Omental fat pad (tissue), 4 donors: ENCODE data around the gene ATP6V0D1. TPM values are rescaled to one million over a fixed set of nuclear protein-coding genes. Genes with fewer than 3 reads are reported as not detected.

Experiments used
- ATAC-seq: fragments of 150-250 bp; one replicate; pipeline ENCODE4 v1.9.1; 2016; ENCODE audit warnings: mild to moderate bottlenecking, moderate library complexity; ENCODE audit not compliant: low FRiP score
- DNase-seq: peaks from one replicate; pipeline ENCODE4 v3.0.0-alpha.2; 2019; ENCODE audit warnings: low spot score
- total RNA-seq, 4 donors: library from RNA; depleted of rRNA; stranded (reverse); fragments of >200 nt; gene quantifications; one replicate each; pipeline ENCODE4 v1.1.0, GENCODE V29; 2016
- TF ChIP-seq, protein P1 (sequence below), 3 donors: fragments of 450-650 bp; IDR thresholded peaks; one replicate each; pipeline ENCODE4 v1.5.1; 2016 to 2017; ENCODE audit warnings: antibody characterized with exemption in 3 of 3, mild to moderate bottlenecking in 3 of 3, moderate library complexity in 2 of 3

Gene ATP6V0D1
- total RNA-seq, 4 donors from 2014 or later = 67.8 to 154 (median 124) TPM

DNA sequence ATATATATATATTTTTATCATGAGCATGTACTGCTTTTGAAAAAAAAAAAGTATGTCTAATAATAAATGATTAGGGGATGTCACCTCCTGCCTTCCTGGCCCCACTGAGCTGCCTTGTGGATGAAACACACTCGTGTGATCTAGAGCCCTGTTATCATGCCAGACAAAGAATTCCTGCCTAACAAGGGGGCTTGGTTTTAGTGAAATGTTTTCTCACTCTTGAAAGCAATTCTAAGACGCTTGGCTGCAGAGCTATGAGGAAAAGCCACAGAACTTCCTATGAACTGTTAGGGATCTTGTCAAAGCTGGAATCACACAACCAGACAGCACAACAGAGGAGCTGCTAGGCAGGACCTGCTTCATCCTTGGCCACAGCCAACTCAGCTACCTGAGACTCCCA, 68.7 kb downstream of the ATP6V0D1 start:
- no peak for DNase-seq
- no peak for ATAC-seq
- TF ChIP-seq, protein P1, sequence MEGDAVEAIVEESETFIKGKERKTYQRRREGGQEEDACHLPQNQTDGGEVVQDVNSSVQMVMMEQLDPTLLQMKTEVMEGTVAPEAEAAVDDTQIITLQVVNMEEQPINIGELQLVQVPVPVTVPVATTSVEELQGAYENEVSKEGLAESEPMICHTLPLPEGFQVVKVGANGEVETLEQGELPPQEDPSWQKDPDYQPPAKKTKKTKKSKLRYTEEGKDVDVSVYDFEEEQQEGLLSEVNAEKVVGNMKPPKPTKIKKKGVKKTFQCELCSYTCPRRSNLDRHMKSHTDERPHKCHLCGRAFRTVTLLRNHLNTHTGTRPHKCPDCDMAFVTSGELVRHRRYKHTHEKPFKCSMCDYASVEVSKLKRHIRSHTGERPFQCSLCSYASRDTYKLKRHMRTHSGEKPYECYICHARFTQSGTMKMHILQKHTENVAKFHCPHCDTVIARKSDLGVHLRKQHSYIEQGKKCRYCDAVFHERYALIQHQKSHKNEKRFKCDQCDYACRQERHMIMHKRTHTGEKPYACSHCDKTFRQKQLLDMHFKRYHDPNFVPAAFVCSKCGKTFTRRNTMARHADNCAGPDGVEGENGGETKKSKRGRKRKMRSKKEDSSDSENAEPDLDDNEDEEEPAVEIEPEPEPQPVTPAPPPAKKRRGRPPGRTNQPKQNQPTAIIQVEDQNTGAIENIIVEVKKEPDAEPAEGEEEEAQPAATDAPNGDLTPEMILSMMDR (IDR thresholded peaks at IDR 0.05) = no peak

DNA sequence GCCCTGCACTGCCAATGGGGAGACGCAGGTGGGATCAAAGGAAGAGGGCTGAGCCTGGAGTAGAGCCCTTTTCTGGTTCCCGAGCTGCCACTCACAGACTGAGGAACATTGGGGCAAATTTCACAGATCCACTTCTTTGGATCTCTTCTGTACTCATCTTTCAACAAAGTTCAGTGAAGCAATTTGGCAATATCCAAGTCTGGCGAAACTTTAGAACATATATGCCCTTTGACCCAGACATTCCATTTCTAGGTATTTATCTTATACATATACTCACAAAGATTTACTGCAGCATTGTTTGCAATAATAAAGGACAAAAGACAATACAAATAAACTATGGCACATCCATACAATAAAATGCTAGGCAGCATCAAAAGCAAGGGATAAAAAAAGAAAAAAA, 69.6 kb downstream of the ATP6V0D1 start:
- TF ChIP-seq, protein P1 (IDR thresholded peaks at IDR 0.05) = no peak
- ATAC-seq (no peak), DNase-seq (no peak)

DNA sequence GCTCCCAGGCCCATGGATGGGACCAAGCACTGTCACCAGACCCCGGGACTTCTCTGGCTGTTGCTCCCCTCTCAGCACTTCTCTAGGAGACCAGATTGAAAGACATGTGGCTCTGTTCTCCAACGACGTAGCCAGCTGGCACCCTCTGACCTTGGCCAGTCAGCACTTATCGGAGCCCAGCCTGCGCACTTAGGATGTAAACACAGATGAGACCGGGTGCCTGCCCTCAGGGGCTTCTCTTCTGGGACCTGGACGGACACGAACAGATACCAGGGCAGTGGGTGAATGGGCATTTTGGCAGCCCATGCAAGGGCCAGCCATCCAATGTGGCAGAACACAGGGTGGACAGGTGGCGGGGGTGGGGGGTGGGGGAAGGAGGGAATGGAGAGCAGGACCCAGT, 71.3 kb downstream of the ATP6V0D1 start:
- DNase-seq (no peak), ATAC-seq (no peak)
- TF ChIP-seq, protein P1 (IDR thresholded peaks at IDR 0.05) = no peak

DNA sequence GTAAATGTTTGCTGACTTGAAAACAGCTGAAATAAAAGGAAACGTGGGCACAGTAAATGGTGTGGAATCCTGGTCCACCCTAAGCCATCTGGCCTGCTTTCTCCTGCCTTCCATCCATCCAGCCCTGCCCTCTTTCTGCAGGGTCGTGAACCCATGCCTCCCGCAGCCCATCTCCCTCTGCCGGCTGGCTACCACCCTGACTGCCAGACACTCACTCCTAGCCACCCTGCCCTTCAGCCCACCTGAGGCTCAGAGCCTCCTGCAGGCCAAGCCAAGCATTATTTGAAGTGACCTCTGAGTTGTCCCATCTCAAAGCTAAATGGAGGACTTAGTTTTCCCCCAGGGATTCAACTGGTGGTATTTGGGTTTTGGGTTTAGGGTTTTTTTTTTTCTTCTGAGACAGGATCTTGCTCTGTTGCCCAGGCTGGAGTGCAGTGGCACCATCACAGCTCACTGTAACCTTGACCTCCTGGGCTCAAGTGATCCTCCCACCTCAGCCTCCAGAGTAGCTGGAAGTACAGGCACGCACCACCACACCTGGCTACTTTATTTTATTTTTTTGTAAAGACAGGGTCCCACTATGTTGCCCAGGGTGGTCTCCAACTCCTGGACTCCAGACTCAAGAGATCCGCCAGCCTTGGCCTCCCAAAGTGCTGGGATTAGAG, 73.0 kb downstream of the ATP6V0D1 start:
- DNase-seq = no peak
- ATAC-seq = no peak
- TF ChIP-seq, protein P1 (IDR thresholded peaks at IDR 0.05) = no peak

DNA sequence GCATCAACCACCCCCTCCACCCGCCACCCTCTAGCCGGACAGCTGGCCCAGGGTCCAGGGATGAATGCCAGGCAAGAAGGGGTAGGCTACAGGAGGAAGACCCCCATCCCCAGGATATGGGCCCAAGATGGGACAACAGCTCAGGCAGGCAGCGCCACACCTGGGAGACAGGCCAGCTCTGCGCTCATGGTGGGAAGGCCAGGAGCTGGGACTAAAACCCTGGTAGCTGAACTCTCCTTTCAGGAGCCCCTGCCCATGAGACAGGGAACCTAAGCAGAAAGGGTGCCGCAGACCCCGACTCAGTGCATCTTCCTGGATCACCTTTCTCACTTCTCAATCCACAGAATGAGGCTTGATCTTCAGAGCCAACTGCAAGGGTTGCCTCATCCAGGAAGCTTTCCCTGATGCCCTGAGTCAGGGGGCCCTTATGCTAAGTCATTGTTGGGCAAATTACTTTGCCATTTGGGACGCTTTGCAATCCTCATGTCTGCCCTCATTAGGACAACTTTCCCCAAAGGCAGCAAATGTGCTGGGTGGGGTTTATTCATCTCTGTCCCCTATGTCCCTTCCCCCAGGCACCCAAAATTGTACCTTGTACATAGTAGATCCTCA, 73.7 kb downstream of the ATP6V0D1 start:
- ATAC-seq (no peak), DNase-seq (no peak)
- TF ChIP-seq, protein P1 (IDR thresholded peaks at IDR 0.05) = no peak

DNA sequence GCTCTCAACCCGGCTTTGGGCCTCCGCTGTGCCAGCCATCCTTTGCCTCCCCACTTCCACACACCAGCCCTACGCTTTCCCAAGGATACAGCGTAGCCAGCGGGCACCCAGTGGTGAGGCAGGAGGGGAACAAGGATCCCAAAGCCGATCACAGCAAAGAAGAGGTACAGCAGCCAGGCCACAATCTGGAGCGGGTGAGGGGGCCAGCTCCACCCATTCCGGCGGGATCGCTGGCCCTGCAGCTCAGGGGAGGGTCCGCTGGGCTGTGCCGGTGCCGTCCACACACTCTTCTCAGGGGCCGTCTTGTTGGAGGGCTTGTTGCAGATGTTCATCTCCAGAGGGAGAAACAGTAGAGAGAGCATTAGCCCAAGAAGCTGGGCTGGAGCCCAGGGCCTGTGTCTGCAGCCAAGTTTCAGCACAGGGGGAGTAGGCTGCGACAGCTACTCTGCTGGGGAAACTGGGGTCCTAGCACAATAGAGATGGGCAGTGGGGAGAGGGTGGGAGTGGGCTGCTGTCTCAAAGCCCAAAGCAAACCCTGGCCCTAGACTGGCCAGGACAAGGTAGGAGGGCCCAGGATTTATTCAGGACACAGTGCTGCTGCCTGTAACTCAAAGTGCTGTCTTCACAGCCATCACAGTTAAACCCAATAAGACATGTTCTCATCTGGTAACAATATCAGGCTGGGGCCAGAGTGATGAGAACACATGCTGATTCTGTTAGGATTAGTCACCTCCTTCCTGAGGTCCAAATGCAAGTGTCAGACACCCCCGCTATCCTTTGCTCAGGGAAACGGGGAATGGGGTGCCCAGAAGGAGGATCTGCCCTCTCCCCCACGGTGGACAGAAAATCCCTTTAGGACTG, 74.6 kb downstream of the ATP6V0D1 start:
- TF ChIP-seq, protein P1 (IDR thresholded peaks at IDR 0.05) = no peak
- no peak for DNase-seq
- no peak for ATAC-seq
